ENCODE data around the gene FSCN2.
"Not testable (repeated sequence)": the region's sequence is repeated elsewhere in the genome, so short reads cannot be mapped to it uniquely, and the experiment has no call there.

The FSCN2 gene

GRCh38 chr17:81528651-81529436, 667 bp downstream of the FSCN2 start:
- no peak for DNase-seq

GRCh38 chr17:81529437-81529803, 1.2 kb downstream of the FSCN2 start:
- DNase-seq, result no peak

- DNase-seq, result not testable (repeated sequence)
These were observed 2.8 kb downstream of the FSCN2 start for GRCh38 chr17:81531013-81531412.

GRCh38 chr17:81531998-81532404, 3.8 kb downstream of the FSCN2 start:
- not testable (repeated sequence) for DNase-seq

GRCh38 chr17:81532490-81533287, 4.5 kb downstream of the FSCN2 start:
- DNase-seq, result no peak

GRCh38 chr17:81533339-81534141, 5.4 kb downstream of the FSCN2 start:
- no peak for DNase-seq

- no peak for DNase-seq
These were observed 6.2 kb downstream of the FSCN2 start for GRCh38 chr17:81534157-81535006.

- DNase-seq, result no peak
These were observed 6.8 kb downstream of the FSCN2 start for GRCh38 chr17:81535007-81535328.

GRCh38 chr17:81535480-81536298, 7.5 kb downstream of the FSCN2 start:
- no peak for DNase-seq

GRCh38 chr17:81536299-81537290, 8.4 kb downstream of the FSCN2 start:
- DNase-seq, result no peak

- no peak for DNase-seq
These were observed 9.2 kb downstream of the FSCN2 start for GRCh38 chr17:81537343-81537855.

GRCh38 chr17:81537856-81538555, 9.8 kb downstream of the FSCN2 start:
- no peak for DNase-seq

GRCh38 chr17:81538651-81539570, 10.7 kb downstream of the FSCN2 start:
- DNase-seq, result no peak

GRCh38 chr17:81539571-81539900, 11.4 kb downstream of the FSCN2 start:
- DNase-seq, result no peak

- no peak for DNase-seq
These were observed 11.9 kb downstream of the FSCN2 start for GRCh38 chr17:81539961-81540675.

GRCh38 chr17:81540676-81541027, 12.5 kb downstream of the FSCN2 start:
- DNase-seq, result no peak

GRCh38 chr17:81541123-81541522, 12.9 kb downstream of the FSCN2 start:
- DNase-seq, result no peak

All from stimulated activated CD4-positive, alpha-beta T cell treated with anti-CD3 and anti-CD28 coated beads, Interleukin-1b, Interleukin-23, amount 100 ng/mL, for 48 hours (primary cell).